HG02763 (cell line): ENCODE results near the gene CSRP1.

ENCODE experiments used
- ATAC-seq: cut with Tn5 transposase; IDR thresholded peaks from one replicate; pipeline ENCODE4 v1.9.1; 2021; ENCODE audit warnings: mild to moderate bottlenecking, moderate library complexity; ENCODE audit not compliant: unreplicated experiment

CSRP1 gene

DNA sequence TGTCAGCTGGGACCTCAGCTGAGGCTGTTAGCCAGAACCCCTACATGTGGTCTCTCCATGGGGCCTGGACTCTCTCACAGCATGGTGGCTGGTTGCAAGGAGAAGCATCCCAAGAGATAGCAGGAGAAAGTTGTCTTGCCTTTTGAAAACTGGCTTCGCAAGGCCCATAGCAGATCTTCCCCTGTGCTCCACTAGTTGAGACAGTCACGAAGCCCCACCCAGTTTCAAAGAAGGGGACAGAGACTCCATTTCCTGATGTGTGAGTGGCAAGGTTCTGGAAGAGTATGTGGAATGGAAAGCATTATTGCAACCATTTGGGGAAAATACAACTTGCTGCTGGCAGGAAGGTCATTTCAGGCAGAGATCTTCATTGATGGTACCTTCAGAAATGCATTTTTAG, 7.5 kb upstream of the CSRP1 start:
- no peak for ATAC-seq

DNA sequence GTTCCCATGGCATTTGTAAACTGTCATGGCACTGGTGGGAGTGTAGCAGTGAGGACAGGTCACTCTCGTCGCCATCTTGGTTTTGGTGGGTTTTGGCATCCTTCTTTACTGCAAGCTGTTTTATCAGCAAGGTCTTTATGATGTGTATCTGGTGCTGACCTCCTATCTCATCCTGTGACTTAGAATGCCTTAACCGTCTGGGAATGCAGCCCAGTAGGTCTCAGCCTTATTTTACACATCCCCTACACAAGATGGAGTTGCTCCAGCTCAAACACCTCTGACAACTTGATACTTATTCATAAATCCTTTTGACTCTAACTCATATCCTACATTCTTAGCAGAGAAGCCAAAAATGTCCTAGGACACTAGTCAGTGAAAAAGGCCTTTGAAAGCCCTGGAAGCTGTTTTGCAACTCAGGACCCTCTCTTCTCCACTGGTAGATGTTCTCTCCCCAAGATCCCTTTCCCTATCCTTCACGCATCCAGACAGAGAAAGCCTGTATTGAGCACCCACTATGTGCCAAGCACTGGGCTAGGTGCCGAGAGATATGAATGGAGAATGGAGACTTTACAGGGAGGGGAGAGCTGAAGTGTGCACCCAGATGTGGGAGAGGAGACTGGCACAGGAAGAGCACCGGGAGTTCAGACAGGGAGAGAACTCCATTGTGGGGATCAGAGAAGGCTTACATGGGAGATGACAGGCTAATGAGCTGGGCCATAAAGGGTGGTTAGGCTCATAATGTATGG, 6.7 kb upstream of the CSRP1 start:
- no peak for ATAC-seq

DNA sequence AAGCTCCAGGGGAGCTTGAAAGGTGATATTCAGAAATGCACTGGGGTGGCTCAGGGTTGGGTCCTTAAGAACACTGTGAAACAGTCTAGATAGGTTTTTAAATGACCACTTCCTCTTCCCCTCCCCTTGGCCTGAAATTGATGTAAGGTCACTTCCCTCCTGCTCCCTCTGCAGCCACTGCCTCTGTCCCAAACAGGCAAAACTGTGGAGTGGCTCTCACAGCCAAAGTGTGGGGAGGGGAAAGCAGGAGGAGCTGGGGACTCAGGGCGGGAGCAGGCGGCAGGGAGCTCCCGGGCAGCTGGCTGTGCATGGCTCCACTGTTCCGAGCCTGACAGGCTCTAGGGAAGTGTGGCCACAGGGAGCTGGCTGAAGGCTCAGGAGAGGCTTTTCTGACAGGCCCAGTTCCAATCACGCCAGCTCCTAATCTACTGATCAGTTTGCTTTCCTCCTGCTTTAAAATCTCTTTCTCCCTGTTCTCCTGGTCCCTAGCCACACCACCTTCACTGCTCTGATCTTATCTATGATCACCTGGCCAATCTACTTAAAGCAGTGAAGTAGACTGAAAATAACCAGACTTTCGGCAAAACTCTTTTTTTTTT, 5.1 kb upstream of the CSRP1 start:
- no peak for ATAC-seq

DNA sequence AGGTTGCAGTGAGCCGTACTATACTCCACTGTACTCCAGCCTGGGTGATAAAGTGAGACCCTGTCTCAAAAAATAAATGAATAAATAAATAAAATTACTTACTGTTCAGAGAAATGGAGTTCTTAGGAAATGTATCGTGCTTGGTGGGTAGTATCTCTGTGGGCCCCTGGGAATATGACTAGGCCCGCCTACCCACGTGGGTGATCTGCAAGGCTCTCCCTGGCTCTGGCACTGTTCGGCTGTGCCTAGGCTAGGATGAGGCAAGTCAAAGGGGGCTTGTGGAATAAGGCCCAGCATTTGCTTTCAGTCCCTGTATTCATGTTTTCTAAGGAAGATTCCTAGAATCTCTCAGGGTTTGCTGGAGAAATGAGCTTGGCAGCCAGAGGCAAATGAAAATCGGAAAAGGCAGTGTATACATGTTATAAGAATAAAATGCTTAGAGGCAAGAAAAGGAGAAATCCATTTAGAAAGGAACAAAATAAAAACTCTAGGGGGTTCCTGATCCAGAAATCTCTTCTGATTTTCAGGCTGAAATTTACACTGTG, 4.5 kb upstream of the CSRP1 start:
- ATAC-seq: no peak

DNA sequence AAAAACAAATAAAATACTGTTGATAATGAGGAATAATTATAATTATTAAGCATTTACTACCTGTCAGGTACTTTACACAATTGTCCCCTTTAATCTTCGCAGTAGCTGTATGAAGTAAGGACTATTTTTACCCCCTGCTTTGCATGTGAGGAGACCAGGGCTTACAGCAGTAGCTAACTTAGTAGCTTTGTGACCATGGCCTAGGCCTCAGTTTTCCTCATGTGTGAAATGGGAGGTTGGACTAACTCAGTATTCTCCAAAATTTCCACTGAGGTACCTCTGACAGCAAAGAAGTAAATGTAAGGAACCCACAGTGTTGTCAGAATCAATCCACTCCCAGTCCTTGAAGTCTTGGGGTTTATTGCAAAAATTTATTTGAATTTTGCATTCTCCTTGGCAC, 3.8 kb upstream of the CSRP1 start:
- ATAC-seq: no peak

DNA sequence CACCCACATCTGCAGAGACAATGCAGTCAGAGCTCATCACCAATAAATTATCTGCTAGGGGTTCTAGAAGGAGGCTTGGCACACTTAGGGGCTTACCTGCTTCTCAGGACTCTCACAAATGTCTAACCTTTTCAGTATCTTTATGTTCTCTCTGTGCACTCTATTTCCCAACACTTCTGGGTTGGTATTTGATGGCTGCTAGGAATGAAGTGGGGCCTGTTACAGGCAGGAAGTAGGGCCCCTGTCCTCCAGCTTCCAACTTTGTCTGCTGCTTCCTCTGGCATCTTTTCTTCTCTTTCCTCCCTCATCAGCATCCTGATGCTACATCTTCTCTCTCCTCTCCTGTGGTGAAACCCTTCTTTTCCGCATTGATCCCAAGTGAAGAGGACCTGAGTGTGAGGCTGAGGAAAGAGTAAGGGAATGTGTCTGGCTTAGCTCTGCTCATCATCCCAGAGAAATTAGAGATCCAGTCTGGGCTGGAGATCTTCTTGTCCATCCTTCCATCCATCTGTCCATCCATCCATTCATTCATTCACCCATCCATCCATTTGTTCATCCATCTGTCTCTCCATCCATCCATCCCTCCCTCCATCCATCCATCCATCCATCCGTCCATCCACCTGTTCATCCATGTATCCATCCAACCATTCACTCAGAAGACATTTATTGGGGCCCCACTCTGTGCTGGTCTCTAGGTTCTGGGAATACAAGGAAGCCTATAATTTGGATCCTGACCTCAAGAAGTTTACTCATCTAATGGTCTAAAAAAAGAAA, 2.9 kb upstream of the CSRP1 start:
- ATAC-seq: no peak

DNA sequence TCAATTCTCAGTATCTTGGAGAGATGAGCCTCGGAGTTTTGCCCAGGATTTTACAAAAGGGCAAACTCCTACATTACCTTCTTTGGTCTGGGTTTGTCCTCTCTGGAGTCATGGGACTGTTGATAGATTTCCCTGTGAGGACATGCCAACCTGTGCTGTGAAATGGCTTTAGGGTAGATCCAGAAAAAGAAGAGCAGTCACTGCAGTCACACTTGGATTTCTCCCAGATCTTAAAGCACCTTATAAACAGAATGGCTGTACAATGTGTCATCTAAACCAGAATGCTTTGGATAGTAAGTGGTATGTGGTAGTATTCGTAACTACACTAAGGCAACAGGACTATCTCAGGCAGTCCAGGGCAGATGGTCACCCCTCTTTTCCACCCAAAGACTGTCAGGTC, 1.9 kb upstream of the CSRP1 start:
- ATAC-seq: no peak

DNA sequence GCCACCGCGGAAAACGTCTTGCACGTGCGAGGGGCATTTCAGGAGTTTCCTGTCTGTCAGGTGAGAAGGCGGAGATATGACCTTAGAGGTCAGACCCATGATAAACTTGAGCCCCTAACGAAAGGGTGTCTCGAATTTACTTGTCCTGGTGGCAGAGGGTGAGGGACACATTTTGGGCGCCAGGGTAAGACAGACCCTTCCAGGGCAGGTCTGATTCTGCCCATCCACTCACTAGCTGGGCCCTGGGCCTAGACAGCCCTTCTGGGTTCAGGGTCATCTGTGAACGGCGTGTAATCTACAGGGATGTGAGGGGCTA, 395 bp upstream of the CSRP1 start:
- ATAC-seq: no peak

DNA sequence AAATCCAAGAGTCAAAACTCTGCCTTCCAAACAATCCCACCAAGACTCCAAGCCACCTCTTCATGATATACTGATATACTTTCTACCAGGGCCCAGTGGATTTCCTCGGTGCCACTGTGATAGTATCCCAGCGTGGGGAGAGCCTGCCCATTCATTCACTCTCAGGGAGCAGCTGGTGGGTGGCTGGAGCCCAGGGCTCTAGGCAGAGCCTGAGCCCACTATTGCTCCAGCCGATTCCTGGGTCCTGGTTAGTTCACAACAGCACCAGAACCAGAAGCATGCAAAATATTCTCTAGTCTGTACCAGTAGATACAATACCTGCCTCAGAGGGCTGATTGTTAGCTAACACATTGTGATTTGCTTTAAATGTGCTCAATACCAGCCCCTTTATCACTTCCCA, 831 bp downstream of the CSRP1 start:
- ATAC-seq: no peak

DNA sequence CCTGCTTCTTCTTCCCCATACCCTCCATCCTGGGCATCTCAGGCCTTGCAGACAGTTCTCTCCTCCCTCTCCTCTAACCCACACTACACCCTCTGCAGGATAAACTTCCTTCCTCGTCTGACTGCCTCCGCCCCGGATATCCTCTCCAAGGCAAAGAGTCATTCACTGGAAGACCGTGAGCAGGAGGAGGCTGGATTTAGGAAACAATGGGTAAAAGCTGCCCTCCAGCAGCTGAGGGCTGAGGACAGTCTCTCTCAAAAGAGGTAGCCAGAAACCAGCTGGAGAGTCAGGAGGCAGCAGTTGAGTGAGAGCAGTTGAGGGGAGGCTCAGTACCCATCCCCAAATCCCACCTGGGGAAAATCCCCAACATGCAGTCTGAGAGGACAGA, 1.4 kb downstream of the CSRP1 start:
- no peak for ATAC-seq

DNA sequence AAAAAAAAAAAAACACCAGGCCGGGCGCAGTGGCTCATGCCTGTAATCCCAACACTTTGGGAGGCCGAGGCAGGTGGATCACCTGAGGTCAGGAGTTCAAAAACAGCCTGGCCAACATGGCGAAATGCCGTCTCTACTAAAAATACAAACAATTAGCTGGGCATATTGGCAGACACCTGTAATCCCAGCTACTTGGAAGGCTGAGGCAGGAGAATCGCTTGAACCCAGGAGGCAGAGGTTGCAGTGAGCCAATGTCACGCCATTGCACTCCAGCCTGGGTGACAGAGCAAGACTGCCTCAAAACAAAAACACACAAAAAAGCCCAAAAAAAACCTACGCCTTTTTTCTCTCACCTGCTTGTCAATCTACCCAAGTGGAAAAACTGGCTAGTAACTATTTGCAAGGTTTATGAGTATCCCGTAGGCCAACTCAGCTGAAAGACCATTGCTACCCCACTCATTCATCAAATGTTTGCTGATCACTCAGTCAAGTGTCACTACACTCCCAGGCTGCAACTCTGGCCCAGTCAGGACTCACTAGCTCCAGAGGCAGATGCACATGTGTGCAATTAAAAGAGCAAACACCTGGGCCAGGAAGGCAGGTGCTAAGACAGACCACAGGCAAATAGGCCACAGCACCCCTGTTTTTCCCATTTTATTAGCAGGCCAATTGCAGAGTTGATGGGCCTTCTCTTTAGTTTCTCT, 2.0 kb downstream of the CSRP1 start:
- ATAC-seq: no peak

DNA sequence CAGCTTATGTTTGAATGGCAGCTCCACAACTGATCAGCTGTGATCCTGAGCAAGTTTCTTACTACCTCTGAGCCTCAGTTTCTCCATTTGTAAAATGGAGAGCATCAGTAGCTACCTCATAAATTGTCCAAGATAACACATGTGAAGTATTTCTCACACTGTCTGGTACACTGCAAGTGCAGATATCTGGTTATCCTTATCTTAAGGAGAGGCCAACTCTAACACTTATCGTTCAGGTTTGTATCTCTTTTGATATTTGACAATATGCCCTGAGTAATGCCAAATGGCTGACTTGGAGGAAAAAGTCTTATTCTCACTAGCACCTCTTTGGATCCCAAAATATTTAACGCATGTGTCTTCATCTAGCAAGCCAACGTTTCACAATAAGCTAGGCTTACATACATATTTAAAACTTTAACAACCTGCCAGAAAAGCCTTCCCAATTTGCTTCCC, 2.7 kb downstream of the CSRP1 start:
- no peak for ATAC-seq

DNA sequence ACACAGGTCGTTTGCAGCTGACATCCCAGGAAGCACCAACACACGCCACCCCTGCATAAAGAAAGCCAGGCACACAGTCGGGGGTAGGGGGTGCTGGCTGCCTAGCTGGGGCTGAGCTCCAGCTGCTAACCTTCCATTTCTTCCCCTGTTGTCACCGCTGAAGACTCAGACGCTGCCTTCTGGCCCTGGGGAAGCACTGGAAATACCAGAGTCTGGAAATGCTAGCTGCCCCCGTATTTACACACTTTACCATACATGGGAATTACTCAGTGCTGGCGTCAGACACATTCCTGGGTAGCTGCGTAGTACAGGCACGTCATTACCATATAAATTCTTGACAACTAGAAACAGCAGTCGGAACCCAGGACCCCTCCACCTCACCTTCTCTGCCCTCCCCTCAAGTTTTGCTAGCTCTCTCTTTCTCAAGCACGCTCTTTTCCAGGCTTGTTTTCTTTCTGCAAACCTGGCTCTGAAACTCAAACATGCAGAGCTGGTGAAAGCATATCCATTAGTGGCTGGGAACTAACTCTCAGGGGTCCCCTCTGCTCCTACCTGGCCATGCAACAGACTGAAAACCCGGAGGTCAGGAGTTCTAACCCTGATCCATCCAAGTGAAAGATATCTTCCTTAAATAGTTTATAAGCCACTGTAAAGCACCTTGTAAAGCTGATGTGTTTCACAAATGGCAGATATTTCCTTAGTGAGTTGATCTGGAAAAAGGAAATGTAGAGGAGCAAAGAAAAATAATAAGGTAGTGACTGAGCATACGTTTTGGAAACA, 3.3 kb downstream of the CSRP1 start:
- no peak for ATAC-seq

DNA sequence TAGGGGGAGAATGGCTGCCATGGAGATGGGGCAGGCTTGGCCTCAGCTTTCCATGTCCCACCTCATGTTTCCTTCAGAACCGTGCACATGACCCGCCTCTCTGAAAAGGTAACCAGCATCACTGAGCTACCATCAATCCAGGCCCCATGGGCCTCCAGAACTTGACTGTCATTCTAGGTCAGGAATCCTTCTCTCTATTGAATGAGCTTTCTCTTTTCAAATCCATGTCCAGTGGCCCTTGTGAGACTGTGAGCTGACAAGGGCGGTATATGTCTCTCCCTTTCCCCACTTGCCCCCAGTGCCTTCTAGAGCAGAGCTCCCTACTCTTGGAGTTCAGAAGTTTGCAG, 4.4 kb downstream of the CSRP1 start:
- ATAC-seq: no peak

DNA sequence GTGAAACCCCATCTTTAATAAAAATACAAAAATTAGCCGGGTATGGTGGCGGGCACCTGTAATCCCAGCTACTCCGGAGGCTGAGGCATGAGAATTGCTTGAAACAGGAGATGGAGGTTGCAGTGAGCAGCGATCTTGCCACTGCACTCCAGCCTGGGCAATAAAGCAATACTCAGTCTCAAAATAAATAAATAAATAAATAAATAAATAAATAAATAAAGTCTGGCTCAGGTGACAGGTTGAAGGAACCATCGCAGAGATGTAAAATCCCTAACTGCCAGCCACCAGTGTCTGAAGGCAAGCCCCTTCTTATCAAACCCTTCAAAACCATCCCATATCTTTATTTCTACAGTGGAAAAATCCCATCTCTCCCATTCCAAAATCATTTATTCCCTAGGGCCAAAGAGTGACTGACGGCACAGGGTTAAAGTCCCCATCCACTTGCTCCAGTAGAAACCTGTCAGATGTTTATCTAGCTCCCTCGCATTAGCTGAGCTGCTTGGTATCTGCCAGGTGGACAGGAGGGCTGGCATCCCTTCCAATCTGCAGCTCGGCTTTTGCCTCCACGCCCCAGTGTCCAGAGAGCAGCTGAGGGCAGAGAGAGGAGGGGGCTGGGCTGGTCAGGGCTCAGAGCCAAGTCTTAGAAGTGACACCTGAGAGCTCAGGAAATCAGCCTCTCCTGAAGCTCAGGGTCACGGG, 5.0 kb downstream of the CSRP1 start:
- ATAC-seq: no peak

DNA sequence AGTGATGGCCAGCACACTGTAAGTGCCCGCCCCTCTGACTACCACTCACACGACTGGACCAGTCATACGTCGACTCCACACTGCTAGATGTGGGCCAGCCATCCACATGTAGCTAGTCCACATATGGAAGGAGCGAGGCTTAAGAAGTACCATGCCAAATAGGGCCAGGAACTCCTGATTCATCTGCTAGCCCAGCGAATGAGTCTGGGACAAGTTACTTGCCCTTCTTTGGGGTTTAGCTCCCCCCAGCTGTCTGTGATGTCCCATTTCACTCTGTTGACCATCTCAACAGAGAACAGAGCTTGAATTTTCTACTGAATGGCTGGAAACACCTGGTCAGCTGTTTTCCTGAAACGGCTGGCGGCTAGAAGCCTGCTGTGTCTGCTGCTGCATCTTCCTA, 5.8 kb downstream of the CSRP1 start:
- ATAC-seq: no peak

DNA sequence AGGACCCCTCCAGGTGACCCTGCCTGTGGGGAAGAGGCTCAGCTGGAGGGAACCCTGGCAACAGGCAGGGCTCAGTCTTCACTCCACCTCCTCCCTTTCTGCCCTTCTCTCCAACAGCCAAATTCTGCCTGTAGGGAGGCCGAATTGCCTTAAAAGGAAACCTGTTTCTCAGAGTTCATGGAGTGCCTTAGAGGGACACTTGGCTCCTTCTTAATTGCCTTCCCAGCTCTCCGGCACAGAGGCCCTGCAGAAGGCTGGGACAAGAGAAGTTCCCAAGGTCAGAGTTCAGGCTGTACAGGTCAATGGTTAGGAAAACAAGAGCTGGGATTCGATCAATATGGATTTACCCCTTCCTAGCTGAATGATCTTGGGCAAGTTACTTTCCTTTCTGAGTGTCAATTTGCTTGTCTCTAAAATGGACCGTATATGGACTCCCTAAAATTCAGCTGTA, 6.2 kb downstream of the CSRP1 start:
- no peak for ATAC-seq

DNA sequence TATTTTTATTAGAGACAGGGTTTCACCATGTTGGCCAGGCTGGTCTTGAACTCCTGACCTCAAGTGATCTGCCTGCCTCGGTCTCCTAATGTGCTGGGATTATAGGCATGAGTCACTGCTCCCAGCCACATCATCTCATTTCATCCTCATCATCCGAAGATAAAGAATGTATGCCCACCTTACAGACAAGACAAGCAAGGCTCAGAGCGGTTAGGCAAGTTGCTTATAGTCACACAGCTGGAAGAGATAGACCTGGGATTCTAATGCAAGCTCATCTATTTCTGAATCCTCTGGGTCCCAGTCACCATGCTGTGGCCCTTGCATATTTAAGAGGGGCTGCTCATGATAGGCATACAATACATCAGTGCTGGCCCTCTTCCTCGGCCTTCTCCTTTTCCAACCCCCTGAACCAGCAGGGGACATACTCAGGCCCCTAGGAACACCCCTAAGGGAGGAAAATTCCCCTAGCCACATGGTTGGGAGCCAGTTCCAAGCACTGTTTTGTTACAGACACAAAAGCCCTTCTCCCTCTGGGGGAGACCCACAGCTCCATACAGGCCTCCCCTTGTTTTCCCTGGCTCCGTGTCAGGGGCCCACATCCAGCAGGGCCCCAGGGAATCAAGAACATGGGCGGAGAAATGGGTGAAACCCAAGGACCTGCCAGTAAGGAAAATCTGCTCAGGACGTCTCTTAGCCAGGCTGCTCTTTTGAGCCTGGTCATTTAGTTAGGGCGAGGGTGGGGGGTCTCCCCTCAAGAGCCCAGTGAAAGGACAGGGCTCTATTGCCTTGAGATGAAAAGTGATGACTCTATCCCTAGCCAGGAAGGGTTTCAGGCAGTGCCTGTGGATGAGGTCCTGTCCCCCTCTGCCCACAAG, 6.9 kb downstream of the CSRP1 start:
- no peak for ATAC-seq

DNA sequence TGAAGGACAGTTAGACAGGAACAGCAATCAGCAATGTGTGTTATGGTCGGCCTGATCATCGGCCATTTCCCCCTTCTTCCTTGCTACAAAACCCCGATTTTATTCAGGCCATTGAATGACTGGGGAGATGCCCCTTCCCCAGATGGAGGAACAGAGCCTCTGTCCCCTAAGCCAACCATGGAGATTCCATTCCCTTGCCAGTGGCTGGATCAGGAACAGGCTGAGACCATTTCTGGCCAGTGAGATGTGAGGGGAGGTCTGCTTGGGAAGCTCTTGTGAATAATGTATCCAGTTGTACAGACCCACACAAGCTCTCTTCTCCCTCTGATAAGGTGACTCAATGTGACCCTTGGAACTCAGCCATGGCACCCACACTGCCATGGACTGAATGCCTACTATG, 7.7 kb downstream of the CSRP1 start:
- ATAC-seq: no peak
